Trophoblast cell (in vitro differentiated cells and primary cell): ENCODE data around the gene IMMP2L.

Experiments
- DNase-seq, 2 donors: peaks; one replicate each; pipeline ENCODE4 v3.0.0-alpha.2; 2016
- H2AFZ ChIP-seq: 2 replicates; pipeline ENCODE4 v1.6.1; 2013; ENCODE audit warnings: low read length, moderate library complexity, mild to moderate bottlenecking; ENCODE audit not compliant: insufficient read depth, poor library complexity
- H2AK5ac ChIP-seq: 2 replicates; pipeline ENCODE4 v1.6.1; 2013; ENCODE audit warnings: mild to moderate bottlenecking, low read length
- H2BK120ac ChIP-seq: 2 replicates; pipeline ENCODE4 v1.6.1; 2013; ENCODE audit warnings: low read length, mild to moderate bottlenecking, moderate library complexity; ENCODE audit not compliant: insufficient read depth, poor library complexity
- H2BK12ac ChIP-seq: 2 replicates; pipeline ENCODE4 v1.6.1; 2013; ENCODE audit warnings: mild to moderate bottlenecking, low read length, moderate library complexity
- H2BK5ac ChIP-seq: 2 replicates; pipeline ENCODE4 v1.6.1; 2013; ENCODE audit warnings: low read length, low read depth, moderate library complexity, mild to moderate bottlenecking; ENCODE audit not compliant: poor library complexity
- H3K14ac ChIP-seq: 2 replicates; pipeline ENCODE4 v1.6.1; 2013; ENCODE audit warnings: mild to moderate bottlenecking, low read length
- H3K18ac ChIP-seq: 2 replicates; pipeline ENCODE4 v1.6.1; 2013; ENCODE audit warnings: mild to moderate bottlenecking, low read length
- H3K23ac ChIP-seq: 2 replicates; pipeline ENCODE4 v1.6.1; 2013; ENCODE audit warnings: low read length
- H3K27ac ChIP-seq: 2 replicates; pipeline ENCODE4 v1.5.1; 2013; ENCODE audit warnings: low read depth, mild to moderate bottlenecking, inconsistent platforms, low read length, moderate library complexity
- H3K27me3 ChIP-seq: 2 replicates; pipeline ENCODE4 v1.6.1; 2013; ENCODE audit warnings: inconsistent platforms, mild to moderate bottlenecking, low read length, moderate library complexity; ENCODE audit not compliant: insufficient read depth
- H3K36me3 ChIP-seq, 2 experiments: 1 replicate in 1 of 2; 2 replicates in 1 of 2; pipeline ENCODE4 v1.6.1; 2013; ENCODE audit warnings: low read length in 2 of 2, mild to moderate bottlenecking in 2 of 2, moderate library complexity in 1 of 2; ENCODE audit not compliant: insufficient read depth in 2 of 2, control insufficient read depth in 1 of 2
- H3K4ac ChIP-seq: 2 replicates; pipeline ENCODE4 v1.6.1; 2013; ENCODE audit warnings: low read depth, mild to moderate bottlenecking, low read length, moderate library complexity
- H3K4me1 ChIP-seq, 2 experiments: 1 replicate in 1 of 2; 2 replicates in 1 of 2; pipeline ENCODE4 v1.6.1; 2013; ENCODE audit warnings: low read length in 2 of 2, mild to moderate bottlenecking in 2 of 2, moderate library complexity in 1 of 2; ENCODE audit not compliant: insufficient read depth in 2 of 2, control insufficient read depth in 1 of 2
- H3K4me2 ChIP-seq: 2 replicates; pipeline ENCODE4 v1.6.1; 2013; ENCODE audit warnings: inconsistent platforms, mild to moderate bottlenecking, low read length, moderate library complexity
- H3K4me3 ChIP-seq: 2 replicates; pipeline ENCODE4 v1.5.1; 2013; ENCODE audit warnings: mild to moderate bottlenecking, low read depth, low read length, inconsistent platforms
- H3K79me1 ChIP-seq: one replicate; pipeline ENCODE4 v1.6.1; 2013; ENCODE audit warnings: low read length
- H3K79me2 ChIP-seq: 2 replicates; pipeline ENCODE4 v1.6.1; 2013; ENCODE audit warnings: low read length, mild to moderate bottlenecking; ENCODE audit not compliant: control insufficient read depth, insufficient read depth, poor library complexity
- H3K9ac ChIP-seq: 2 replicates; pipeline ENCODE4 v1.6.1; 2013; ENCODE audit warnings: mild to moderate bottlenecking, low read length
- H3K9me3 ChIP-seq: 2 replicates; pipeline ENCODE4 v1.6.1; 2013; ENCODE audit warnings: low read depth, mild to moderate bottlenecking, control low read depth, inconsistent platforms, low read length; ENCODE audit not compliant: insufficient read depth
- H4K12ac ChIP-seq: 2 replicates; pipeline ENCODE4 v1.6.1; 2013; ENCODE audit warnings: low read depth, mild to moderate bottlenecking, low read length, moderate library complexity
- H4K8ac ChIP-seq: 2 replicates; pipeline ENCODE4 v1.6.1; 2013; ENCODE audit warnings: low read depth, mild to moderate bottlenecking, low read length, moderate library complexity
- H4K91ac ChIP-seq: one replicate; pipeline ENCODE4 v1.6.1; 2013; ENCODE audit warnings: low read depth, mild to moderate bottlenecking, low read length, moderate library complexity
- WGBS: extraction: QIAGEN DNeasy Blood & Tissue Kit; methylation state at CpG from one replicate; pipeline ENCODE4 v1.1.7; 2013; ENCODE audit warnings: missing lambda C conversion rate; ENCODE audit not compliant: insufficient read length, insufficient coverage; ENCODE audit errors: extremely low coverage; 5-methylcytosine and 5-hydroxymethylcytosine counted together

IMMP2L gene

DNA sequence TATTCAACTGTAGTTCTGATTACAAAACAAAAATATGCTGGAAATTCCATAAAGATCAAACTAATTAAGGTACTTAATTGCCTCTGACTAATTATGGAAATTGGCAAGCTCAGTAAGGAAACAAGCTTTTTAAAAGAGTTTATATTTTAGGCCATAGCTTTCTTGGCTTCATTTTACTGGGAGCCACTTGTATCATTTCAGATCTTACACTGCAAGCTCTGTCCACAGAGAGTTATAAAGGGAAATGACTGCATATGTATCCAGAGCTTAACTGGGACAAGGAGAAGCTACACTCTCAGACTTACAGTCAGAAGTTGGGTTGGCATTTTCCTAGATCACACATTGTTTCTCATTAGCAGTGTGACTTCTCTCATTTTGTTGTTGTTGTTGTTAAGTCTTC is 379.0 kb downstream of the IMMP2L start:
- Histone ChIP-seq H3K9ac (no peak overlapping the region), H4K12ac (no peak overlapping the region), H2BK5ac (no peak overlapping the region), H3K4me3 (no peak overlapping the region), H3K9me3 (no peaks in the 10 kb centered on the region), H3K14ac (no peak overlapping the region), H4K91ac (no peak overlapping the region), H3K36me3 (no peaks in the 10 kb centered on the region), H3K27me3 (no peaks in the 10 kb centered on the region), H3K4me1 (no peaks in the 10 kb centered on the region), H2AK5ac (no peak overlapping the region), H2AFZ (no peak overlapping the region), H2BK12ac (no peak overlapping the region), H3K79me2 (no peaks in the 10 kb centered on the region), H3K27ac (no peak overlapping the region), H3K79me1 (no peaks in the 10 kb centered on the region), H3K23ac (no peak overlapping the region), H3K18ac (no peak overlapping the region), H3K4me2 (no peak overlapping the region), H4K8ac (no peak overlapping the region), H3K4ac (no peak overlapping the region), H2BK120ac (no peak overlapping the region)
- no peak for DNase-seq

DNA sequence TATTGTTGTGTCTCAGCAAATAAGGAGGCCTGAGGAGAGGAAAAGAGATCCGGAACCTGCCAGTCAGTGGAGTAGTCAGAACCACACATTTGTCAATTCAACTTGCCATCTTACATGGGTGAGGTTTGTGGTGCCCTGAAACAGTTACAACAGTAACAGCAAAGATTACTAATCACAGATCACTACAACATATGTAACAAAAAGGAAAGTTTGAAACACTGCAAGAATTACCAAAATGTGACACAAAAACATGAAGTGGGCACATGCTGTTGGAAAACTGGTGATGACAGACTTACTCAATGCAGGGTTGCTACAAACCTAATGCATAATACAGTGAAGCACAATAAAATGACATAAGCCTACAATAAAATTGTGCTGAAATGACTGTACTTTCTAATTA is 382.0 kb downstream of the IMMP2L start:
- no peak overlapping the region for H3K4ac ChIP-seq
- no peak overlapping the region for H4K8ac ChIP-seq
- WGBS = no CpG with 5 or more reads among the region's 1 CpG
- H2BK5ac ChIP-seq = no peak overlapping the region
- no peaks in the 10 kb centered on the region for H3K4me1 ChIP-seq
- H3K36me3 ChIP-seq = no peaks in the 10 kb centered on the region
- H3K27me3 ChIP-seq = no peaks in the 10 kb centered on the region
- H2BK12ac ChIP-seq = no peak overlapping the region
- H2AFZ ChIP-seq = no peak overlapping the region
- H2BK120ac ChIP-seq = no peak overlapping the region
- H3K4me3 ChIP-seq = no peak overlapping the region
- no peak overlapping the region for H3K27ac ChIP-seq
- H3K14ac ChIP-seq = no peak overlapping the region
- H3K79me2 ChIP-seq = no peaks in the 10 kb centered on the region
- no peak for DNase-seq
- H3K9me3 ChIP-seq = no peaks in the 10 kb centered on the region
- no peak overlapping the region for H3K18ac ChIP-seq
- H3K79me1 ChIP-seq = no peaks in the 10 kb centered on the region
- no peak overlapping the region for H3K4me2 ChIP-seq
- H4K91ac ChIP-seq = no peak overlapping the region
- H3K9ac ChIP-seq = no peak overlapping the region
- no peak overlapping the region for H3K23ac ChIP-seq
- H4K12ac ChIP-seq = no peak overlapping the region
- H2AK5ac ChIP-seq = no peak overlapping the region

DNA sequence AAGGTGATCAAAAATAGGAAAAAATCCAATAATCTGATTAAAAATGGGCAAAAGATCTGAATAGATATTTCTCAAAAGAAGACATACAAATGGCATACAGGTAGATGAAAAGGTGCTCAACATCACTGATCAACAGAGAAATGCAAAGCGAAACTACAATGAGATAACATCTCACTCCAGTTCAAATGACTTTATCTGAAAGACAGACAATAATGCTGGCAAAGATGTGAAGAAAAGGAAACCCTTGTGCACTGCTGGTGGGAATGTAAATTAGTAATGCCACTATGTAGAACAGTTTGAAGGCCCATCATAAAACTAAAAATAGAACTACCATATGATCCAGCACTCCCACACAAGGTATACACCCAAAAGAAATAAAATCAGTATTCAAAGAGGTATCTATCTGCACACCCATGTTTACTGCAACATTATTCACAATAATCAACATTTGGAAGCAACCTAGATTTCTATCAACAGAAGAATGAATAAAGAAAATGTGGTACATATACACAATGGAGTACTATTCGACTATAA is 386.3 kb downstream of the IMMP2L start:
- DNase-seq = peak in 1 of 2 donors; percentile 20
- no peak overlapping the region for H3K18ac ChIP-seq
- no peaks in the 10 kb centered on the region for H3K9me3 ChIP-seq
- no peak overlapping the region for H2AFZ ChIP-seq
- H3K79me2 ChIP-seq = no peaks in the 10 kb centered on the region
- WGBS = no CpG with 5 or more reads among the region's 2 CpGs
- no peaks in the 10 kb centered on the region for H3K79me1 ChIP-seq
- H3K9ac ChIP-seq = no peak overlapping the region
- H2BK12ac ChIP-seq = no peak overlapping the region
- H4K91ac ChIP-seq = no peak overlapping the region
- H4K8ac ChIP-seq = no peak overlapping the region
- H2BK5ac ChIP-seq = no peak overlapping the region
- no peak overlapping the region for H3K23ac ChIP-seq
- no peak overlapping the region for H2BK120ac ChIP-seq
- H2AK5ac ChIP-seq = no peak overlapping the region
- H3K27ac ChIP-seq = no peak overlapping the region
- H4K12ac ChIP-seq = no peak overlapping the region
- no peak overlapping the region for H3K4me3 ChIP-seq
- H3K36me3 ChIP-seq = no peaks in the 10 kb centered on the region
- no peak overlapping the region for H3K4ac ChIP-seq
- H3K14ac ChIP-seq = no peak overlapping the region
- no peaks in the 10 kb centered on the region for H3K4me1 ChIP-seq
- no peaks in the 10 kb centered on the region for H3K27me3 ChIP-seq
- no peak overlapping the region for H3K4me2 ChIP-seq

DNA sequence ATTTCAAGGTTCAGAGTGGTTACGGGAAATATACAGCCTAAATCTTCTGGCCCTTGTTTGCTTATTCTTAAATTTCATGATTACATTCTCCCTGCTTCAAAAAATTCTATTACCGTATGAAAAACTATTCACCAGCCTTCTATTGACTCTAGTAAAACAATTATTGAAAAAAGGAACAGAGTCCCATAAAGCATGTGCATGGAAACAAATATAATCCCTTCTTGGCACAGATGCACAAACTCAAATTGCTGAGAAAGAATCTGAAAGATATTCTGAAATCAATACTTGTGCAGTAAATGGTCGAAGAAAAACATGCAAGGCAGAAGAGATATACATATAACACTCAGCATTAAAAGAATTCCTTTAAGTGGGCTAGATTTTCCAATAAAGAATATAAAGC is 387.8 kb downstream of the IMMP2L start:
- no peaks in the 10 kb centered on the region for H3K79me2 ChIP-seq

More for the DNA sequence above, 387.8 kb downstream of the IMMP2L start:
- Histone ChIP-seq H3K27ac (no peak overlapping the region), H2AFZ (no peak overlapping the region), H3K23ac (no peak overlapping the region), H4K91ac (no peak overlapping the region), H3K9ac (no peak overlapping the region), H3K4me2 (no peak overlapping the region), H3K4me3 (no peak overlapping the region), H3K36me3 (no peaks in the 10 kb centered on the region), H2BK12ac (no peak overlapping the region), H3K27me3 (no peaks in the 10 kb centered on the region), H4K12ac (no peak overlapping the region), H2AK5ac (no peak overlapping the region), H3K9me3 (no peaks in the 10 kb centered on the region), H3K4me1 (no peaks in the 10 kb centered on the region), H4K8ac (no peak overlapping the region), H3K14ac (no peak overlapping the region), H3K18ac (no peak overlapping the region), H3K79me1 (no peaks in the 10 kb centered on the region), H2BK120ac (no peak overlapping the region), H2BK5ac (no peak overlapping the region), H3K4ac (no peak overlapping the region)
- no peak for DNase-seq
- no CpG with 5 or more reads among the region's 3 CpGs for WGBS
